Erythroblast (primary cell): ENCODE measurements around the gene HINT3.

Source experiments
- DNase-seq, 2 experiments: peaks; one replicate each; lab custom pipeline; 2025; lab: John Stamatoyannopoulos, UW
- GATA1 ChIP-seq: IDR thresholded peaks from 2 replicates; pipeline ENCODE4 v1.6.1; 2011; ENCODE audit warnings: low read depth, mild to moderate bottlenecking, control low read depth, low read length, moderate library complexity
- POLR2A ChIP-seq: IDR thresholded peaks from 2 replicates; pipeline ENCODE4 v1.6.1; 2011; ENCODE audit warnings: mild to moderate bottlenecking, low read length

Gene HINT3

GRCh38 chr6:126020305-126021050 is 63.9 kb downstream of the HINT3 start:
- no peak for DNase-seq
- TF ChIP-seq GATA1 (no peak), POLR2A (no peak)

GRCh38 chr6:126023474-126023873 is 66.9 kb downstream of the HINT3 start:
- DNase-seq = peak in 1 of 2 experiments; percentile 5

GRCh38 chr6:126026001-126026400 is 69.4 kb downstream of the HINT3 start:
- TF ChIP-seq GATA1 (no peak), POLR2A (no peak)

GRCh38 chr6:126027601-126028000 is 71.0 kb downstream of the HINT3 start:
- TF ChIP-seq GATA1 (no peak), POLR2A (no peak)

More at GRCh38 chr6:126026001-126026400, 69.4 kb downstream of the HINT3 start:
- no peak for DNase-seq

More at GRCh38 chr6:126027601-126028000, 71.0 kb downstream of the HINT3 start:
- no peak for DNase-seq
